HEK293 (cell line): ENCODE data around the gene EVI5.

Experiments
- AEBP2 ChIP-seq: fragments of 450-650 bp; formaldehyde crosslinking; IDR thresholded peaks from 2 replicates; pipeline ENCODE4 v1.5.1; 2016; ENCODE audit warnings: missing biosample characterization, missing genetic modification characterization, borderline replicate concordance
- GFI1B ChIP-seq: fragments of 450-650 bp; formaldehyde crosslinking; IDR thresholded peaks from 2 replicates; pipeline ENCODE4 v1.5.1; 2016; ENCODE audit warnings: missing biosample characterization, missing genetic modification characterization
- HOXA7 ChIP-seq: sonication (generic); formaldehyde crosslinking; IDR thresholded peaks from 2 replicates; pipeline ENCODE4 v1.8.1; 2022; ENCODE audit warnings: missing genetic modification reagents, borderline replicate concordance
- PRDM2 ChIP-seq: fragments of 450-650 bp; formaldehyde crosslinking; IDR thresholded peaks from 2 replicates; pipeline ENCODE4 v1.5.1; 2016; ENCODE audit warnings: missing biosample characterization, missing genetic modification characterization, borderline replicate concordance
- TRIM28 ChIP-seq: IDR thresholded peaks from 2 replicates; pipeline ENCODE4 v1.6.1; 2011; ENCODE audit warnings: low read length, control low read depth, borderline replicate concordance
- ZBTB1 ChIP-seq: fragments of 450-650 bp; formaldehyde crosslinking; IDR thresholded peaks from 2 replicates; pipeline ENCODE4 v1.5.1; 2016; ENCODE audit warnings: missing biosample characterization, missing genetic modification characterization
- ZBTB11 ChIP-seq: fragments of 450-650 bp; formaldehyde crosslinking; conservative IDR thresholded peaks from 2 replicates; pipeline ENCODE4 v1.5.1; 2016; ENCODE audit warnings: low read depth, missing biosample characterization, missing genetic modification characterization
- ZBTB20 ChIP-seq: fragments of 450-650 bp; formaldehyde crosslinking; IDR thresholded peaks from 2 replicates; pipeline ENCODE4 v1.5.1; 2016; ENCODE audit warnings: missing biosample characterization, missing genetic modification characterization
- ZBTB21 ChIP-seq: fragments of 450-650 bp; formaldehyde crosslinking; IDR thresholded peaks from 2 replicates; pipeline ENCODE4 v1.5.1; 2017; ENCODE audit warnings: missing biosample characterization, missing genetic modification characterization
- ZBTB8A ChIP-seq: fragments of 450-650 bp; formaldehyde crosslinking; IDR thresholded peaks from 2 replicates; pipeline ENCODE4 v1.5.1; 2016; ENCODE audit warnings: missing biosample characterization, missing genetic modification characterization
- ZFP69B ChIP-seq: fragments of 450-650 bp; formaldehyde crosslinking; IDR thresholded peaks from 2 replicates; pipeline ENCODE4 v1.5.1; 2016; ENCODE audit warnings: missing biosample characterization, missing genetic modification characterization
- ZNF121 ChIP-seq: fragments of 450-650 bp; formaldehyde crosslinking; IDR thresholded peaks from 2 replicates; pipeline ENCODE4 v1.5.1; 2016; ENCODE audit warnings: missing biosample characterization, missing genetic modification characterization
- ZNF248 ChIP-seq: fragments of 450-650 bp; formaldehyde crosslinking; IDR thresholded peaks from 2 replicates; pipeline ENCODE4 v1.5.1; 2017; ENCODE audit warnings: missing biosample characterization, missing genetic modification characterization
- ZNF266 ChIP-seq: fragments of 450-650 bp; formaldehyde crosslinking; IDR thresholded peaks from 2 replicates; pipeline ENCODE4 v1.5.1; 2016; ENCODE audit warnings: missing biosample characterization, missing genetic modification characterization, low read depth
- ZNF280D ChIP-seq: fragments of 450-650 bp; formaldehyde crosslinking; IDR thresholded peaks from 2 replicates; pipeline ENCODE4 v1.5.1; 2016; ENCODE audit warnings: missing biosample characterization, missing genetic modification characterization
- ZNF423 ChIP-seq: fragments of 450-650 bp; formaldehyde crosslinking; IDR thresholded peaks from 2 replicates; pipeline ENCODE4 v1.5.1; 2016; ENCODE audit warnings: missing biosample characterization, missing genetic modification characterization
- ZNF473 ChIP-seq: fragments of 450-650 bp; formaldehyde crosslinking; IDR thresholded peaks from 2 replicates; pipeline ENCODE4 v1.5.1; 2017; ENCODE audit warnings: missing biosample characterization, missing genetic modification characterization
- ZNF549 ChIP-seq: fragments of 450-650 bp; IDR thresholded peaks from 2 replicates; pipeline ENCODE4 v1.5.1; 2018; ENCODE audit warnings: missing biosample characterization, missing genetic modification characterization, mild to moderate bottlenecking, inconsistent platforms, moderate library complexity
- ZNF560 ChIP-seq: fragments of 450-650 bp; formaldehyde crosslinking; IDR thresholded peaks from 2 replicates; pipeline ENCODE4 v1.5.1; 2017; ENCODE audit warnings: missing biosample characterization, missing genetic modification characterization, borderline replicate concordance
- ZNF585B ChIP-seq: fragments of 450-650 bp; formaldehyde crosslinking; IDR thresholded peaks from 2 replicates; pipeline ENCODE4 v1.5.1; 2016; ENCODE audit warnings: missing biosample characterization, missing genetic modification characterization
- ZNF624 ChIP-seq: fragments of 450-650 bp; formaldehyde crosslinking; IDR thresholded peaks from 2 replicates; pipeline ENCODE4 v1.5.1; 2017; ENCODE audit warnings: missing biosample characterization, missing genetic modification characterization
- ZNF629 ChIP-seq: fragments of 450-650 bp; formaldehyde crosslinking; IDR thresholded peaks from 2 replicates; pipeline ENCODE4 v1.5.1; 2017; ENCODE audit warnings: missing biosample characterization, missing genetic modification characterization
- ZNF654 ChIP-seq: fragments of 450-650 bp; formaldehyde crosslinking; IDR thresholded peaks from 2 replicates; pipeline ENCODE4 v1.5.1; 2016; ENCODE audit warnings: low read depth, missing biosample characterization, missing genetic modification characterization
- ZNF701 ChIP-seq: fragments of 450-650 bp; formaldehyde crosslinking; IDR thresholded peaks from 2 replicates; pipeline ENCODE4 v1.5.1; 2016; ENCODE audit warnings: missing biosample characterization, missing genetic modification characterization
- ZNF768 ChIP-seq: fragments of 450-650 bp; formaldehyde crosslinking; IDR thresholded peaks from 2 replicates; pipeline ENCODE4 v1.5.1; 2018; ENCODE audit warnings: missing biosample characterization, mild to moderate bottlenecking, missing genetic modification characterization

Gene EVI5

GRCh38 chr1:92784639-92785500, at the start of gene EVI5 (continued):
- TF ChIP-seq ZNF629 = no peak; the same call in 1 of the 2 replicates
- no peak for TF ChIP-seq ZNF768 (tag by site-specific recombination)
- no peak for TF ChIP-seq ZNF549 (tag by site-specific recombination)
- TF ChIP-seq AEBP2 (tag by site-specific recombination) = no peak
- no peak for TF ChIP-seq ZNF701
- TF ChIP-seq ZNF585B = no peak
- TF ChIP-seq ZNF248 (tag by site-specific recombination) = no peak
- no peak for TF ChIP-seq PRDM2 (tag by site-specific recombination)
- TF ChIP-seq ZNF654 (tag by site-specific recombination) = no peak
- no peak; the same call in 1 of the 2 replicates for TF ChIP-seq ZBTB11 (tag by site-specific recombination)
- TF ChIP-seq ZNF473 (tag by site-specific recombination) = no peak
- TF ChIP-seq ZNF423 = no peak
- TF ChIP-seq TRIM28 = no peak
- TF ChIP-seq ZNF560 (tag by site-specific recombination) = no peak
- peak; percentile 55 for TF ChIP-seq ZBTB8A (tag by site-specific recombination)
- TF ChIP-seq GFI1B (tag by site-specific recombination) = no peak
- TF ChIP-seq ZBTB21 (tag by site-specific recombination) = no peak
- TF ChIP-seq HOXA7 = no peak
- TF ChIP-seq ZNF280D = no peak
- peak; percentile 80; the same call in 1 of the 2 replicates for TF ChIP-seq ZBTB20 (tag by site-specific recombination)
- no peak for TF ChIP-seq ZNF266 (tag by site-specific recombination)
- TF ChIP-seq ZBTB1 (tag by site-specific recombination) = no peak
- TF ChIP-seq ZNF121 (tag by site-specific recombination) = no peak
- TF ChIP-seq ZFP69B = peak; percentile 21; the same call in 1 of the 2 replicates
- TF ChIP-seq ZNF624 = no peak
